Activated naive CD8-positive, alpha-beta T cell (primary cell): ENCODE data around the gene SNX9.
"Not testable (repeated sequence)": the region's sequence is repeated elsewhere in the genome, so short reads cannot be mapped to it uniquely, and the experiment has no call there.

Source experiments
- H3K27ac Mint-ChIP-seq: one replicate; pipeline ENCODE4 v1.8.0; 2021; ENCODE audit warnings: mixed read lengths
- H3K27me3 Mint-ChIP-seq: one replicate; pipeline ENCODE4 v1.8.0; 2021; ENCODE audit warnings: mixed read lengths
- H3K36me3 Mint-ChIP-seq: one replicate; pipeline ENCODE4 v1.8.0; 2021; ENCODE audit warnings: mixed read lengths
- H3K4me1 Mint-ChIP-seq: one replicate; pipeline ENCODE4 v1.8.0; 2021; ENCODE audit warnings: low read depth, mixed read lengths
- H3K4me3 Mint-ChIP-seq: one replicate; pipeline ENCODE4 v1.8.0; 2021; ENCODE audit warnings: mild to moderate bottlenecking, mixed read lengths
- H3K9me3 Mint-ChIP-seq: one replicate; pipeline ENCODE4 v1.8.0; 2021; ENCODE audit warnings: low read depth, mixed read lengths

Gene SNX9

DNA sequence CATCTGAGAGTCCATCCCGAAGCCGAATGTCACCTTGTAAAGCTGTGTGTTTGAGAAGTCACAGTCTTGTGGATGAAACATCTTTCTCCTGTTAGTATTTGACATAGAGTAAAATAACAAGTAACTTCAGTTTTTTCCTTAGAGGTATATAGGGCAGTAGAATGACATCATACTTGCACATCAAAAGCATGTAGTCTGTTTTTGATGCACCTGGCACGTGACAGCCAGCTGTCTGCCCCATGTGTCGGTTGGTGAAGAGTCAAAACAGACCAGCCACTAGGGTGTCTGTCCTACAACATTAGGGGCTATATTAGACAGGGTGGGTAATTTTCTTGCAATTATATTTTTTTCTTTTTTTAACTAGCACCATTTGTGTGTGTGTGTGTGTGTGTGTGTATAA lies 70.2 kb downstream of the SNX9 start:
- no peaks in the 10 kb centered on the region for H3K27me3 Mint-ChIP-seq
- peaks cover 55% of the 10 kb centered on the region for H3K4me1 Mint-ChIP-seq
- H3K36me3 Mint-ChIP-seq: peaks cover 27% of the 10 kb centered on the region
- H3K4me3 Mint-ChIP-seq: peak overlapping the region; percentile 61
- H3K27ac Mint-ChIP-seq: peak overlapping the region; percentile 29
- H3K9me3 Mint-ChIP-seq: no peaks in the 10 kb centered on the region

DNA sequence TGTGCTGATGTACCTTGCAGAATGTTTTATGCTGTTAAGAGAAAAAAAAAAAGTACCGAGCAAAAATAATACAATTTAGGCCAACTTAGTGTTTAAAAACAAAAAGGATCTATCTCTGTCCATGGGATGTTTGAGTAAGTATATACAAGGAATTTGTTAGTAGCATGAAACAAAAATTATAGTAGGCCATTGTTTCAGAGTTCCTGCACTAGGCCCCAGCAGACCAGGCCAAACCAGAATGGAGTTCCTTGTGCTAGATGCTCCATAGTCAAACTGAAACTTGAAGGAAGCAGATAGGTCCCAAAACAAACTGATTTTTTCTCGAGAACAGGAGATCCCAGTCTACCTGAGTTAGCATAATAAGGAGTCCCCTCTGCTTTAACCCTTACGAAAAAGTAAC lies 72.5 kb downstream of the SNX9 start:
- H3K4me3 Mint-ChIP-seq: no peak overlapping the region
- H3K27ac Mint-ChIP-seq: peak overlapping the region; percentile 35
- no peaks in the 10 kb centered on the region for H3K27me3 Mint-ChIP-seq
- no peaks in the 10 kb centered on the region for H3K9me3 Mint-ChIP-seq
- peaks cover 12% of the 10 kb centered on the region for H3K36me3 Mint-ChIP-seq
- peaks cover 44% of the 10 kb centered on the region for H3K4me1 Mint-ChIP-seq

DNA sequence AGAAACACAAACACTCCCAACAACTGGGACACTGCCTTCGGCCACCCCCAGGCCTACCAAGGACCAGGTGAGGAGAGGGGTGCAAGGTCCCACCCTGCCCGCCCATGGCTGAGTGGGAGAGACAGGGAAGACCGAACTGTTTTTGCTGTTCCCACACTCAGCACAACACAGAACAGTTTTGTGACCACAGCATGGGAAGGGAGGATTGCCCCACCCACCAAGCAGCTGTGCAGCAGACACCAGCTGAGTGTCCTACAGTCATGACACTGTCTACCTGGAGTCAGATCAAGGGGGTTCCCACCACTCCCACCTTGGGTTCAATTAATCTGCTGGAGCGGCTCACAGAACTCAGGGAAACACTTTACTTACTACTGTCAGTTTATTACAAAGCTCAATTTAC lies 73.9 kb downstream of the SNX9 start:
- no peak overlapping the region for H3K4me3 Mint-ChIP-seq
- H3K27ac Mint-ChIP-seq: peak overlapping the region; percentile 28
- peaks cover 33% of the 10 kb centered on the region for H3K4me1 Mint-ChIP-seq
- H3K36me3 Mint-ChIP-seq: peaks cover 10% of the 10 kb centered on the region
- no peaks in the 10 kb centered on the region for H3K27me3 Mint-ChIP-seq
- H3K9me3 Mint-ChIP-seq: no peaks in the 10 kb centered on the region

DNA sequence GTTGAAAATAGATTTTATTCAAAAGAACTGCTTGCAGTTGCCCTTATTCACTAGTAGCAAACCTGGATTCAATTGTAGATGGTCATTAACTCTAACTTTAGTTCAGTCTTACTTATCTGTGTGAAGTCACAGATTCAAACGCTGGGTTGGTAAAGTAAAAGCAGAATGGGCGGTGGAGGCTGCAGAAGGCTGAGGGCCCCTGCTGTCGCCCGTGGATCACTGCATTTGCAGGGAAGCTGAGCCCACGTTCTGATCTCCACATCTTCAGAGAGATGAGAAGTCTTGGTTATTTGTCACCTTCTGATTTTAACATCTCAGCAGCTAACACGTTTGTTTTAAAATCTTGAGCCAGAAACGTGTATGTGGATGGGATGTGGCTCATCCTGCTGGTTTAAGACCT lies 75.1 kb downstream of the SNX9 start:
- Mint-ChIP-seq H3K4me3 (no peak overlapping the region), H3K4me1 (peaks cover 21% of the 10 kb centered on the region), H3K9me3 (no peaks in the 10 kb centered on the region), H3K27me3 (no peaks in the 10 kb centered on the region), H3K27ac (peak overlapping the region; percentile 43), H3K36me3 (peaks cover 12% of the 10 kb centered on the region)

DNA sequence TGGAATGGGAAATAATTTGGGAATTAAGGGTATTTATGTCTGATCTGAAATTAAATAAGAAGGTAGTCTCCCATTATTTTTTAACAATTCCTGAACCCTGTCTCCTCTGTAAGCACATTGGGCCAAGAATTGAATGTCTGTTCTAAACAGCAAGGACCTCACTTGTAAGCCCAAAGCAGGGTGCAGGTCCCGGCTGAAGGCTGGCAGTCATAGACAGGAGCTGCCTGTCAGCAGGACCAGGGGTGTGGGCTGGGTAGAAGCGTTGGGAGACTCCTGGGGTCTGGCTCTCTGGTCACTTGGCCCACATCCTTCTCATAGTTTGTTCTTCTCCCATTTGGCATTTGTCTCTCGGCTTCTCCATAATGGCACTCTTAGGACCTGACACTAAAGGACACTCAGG lies 75.6 kb downstream of the SNX9 start:
- Mint-ChIP-seq H3K27ac (peak overlapping the region; percentile 43), H3K9me3 (no peaks in the 10 kb centered on the region), H3K4me3 (no peak overlapping the region), H3K36me3 (peaks cover 12% of the 10 kb centered on the region), H3K27me3 (no peaks in the 10 kb centered on the region), H3K4me1 (peaks cover 16% of the 10 kb centered on the region)

DNA sequence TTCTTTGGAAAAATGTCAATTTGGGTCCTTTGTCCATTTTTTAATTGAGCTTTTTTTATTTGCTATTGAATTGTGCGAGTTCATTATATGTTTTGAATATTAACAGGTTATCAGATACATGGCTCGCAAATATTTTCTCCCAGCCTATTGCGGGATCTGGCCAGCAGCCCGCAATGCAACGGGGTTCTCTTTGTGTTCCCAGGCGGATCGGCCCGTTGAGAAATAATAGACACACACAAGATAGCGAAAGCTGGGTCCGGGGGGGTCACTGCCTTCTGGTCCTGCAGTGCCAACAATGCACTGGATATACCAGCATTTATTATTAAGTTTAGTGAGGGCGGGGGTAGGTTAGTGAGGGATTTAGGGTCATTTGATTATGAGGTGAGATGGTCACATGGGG lies 77.2 kb downstream of the SNX9 start:
- not testable (repeated sequence) for H3K27ac Mint-ChIP-seq, H3K4me3 Mint-ChIP-seq, H3K9me3 Mint-ChIP-seq, H3K27me3 Mint-ChIP-seq, H3K36me3 Mint-ChIP-seq
- peaks cover 14% of the 10 kb centered on the region for H3K4me1 Mint-ChIP-seq

DNA sequence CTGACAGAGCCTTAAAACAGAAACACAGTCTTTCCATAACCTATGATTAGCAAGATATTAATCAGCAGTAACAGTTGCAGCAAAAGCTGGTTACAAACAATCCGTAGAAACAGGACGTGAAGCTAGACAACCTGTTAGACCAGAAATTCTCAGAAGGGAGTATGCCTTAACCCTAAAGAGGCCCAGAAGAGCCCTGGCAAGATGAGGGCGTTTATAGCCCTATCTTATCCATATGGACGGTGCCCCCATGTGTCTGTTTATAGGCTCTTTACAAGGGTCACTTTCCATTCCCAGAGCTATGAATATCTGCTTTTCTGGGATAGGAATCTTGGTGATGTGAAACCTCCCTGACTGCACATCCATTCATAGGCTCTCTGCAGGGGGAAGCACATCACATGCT lies 77.7 kb downstream of the SNX9 start:
- H3K4me1 Mint-ChIP-seq: peaks cover 10% of the 10 kb centered on the region
- H3K27ac Mint-ChIP-seq, H3K36me3 Mint-ChIP-seq, H3K27me3 Mint-ChIP-seq, H3K4me3 Mint-ChIP-seq, H3K9me3 Mint-ChIP-seq: not testable (repeated sequence)

DNA sequence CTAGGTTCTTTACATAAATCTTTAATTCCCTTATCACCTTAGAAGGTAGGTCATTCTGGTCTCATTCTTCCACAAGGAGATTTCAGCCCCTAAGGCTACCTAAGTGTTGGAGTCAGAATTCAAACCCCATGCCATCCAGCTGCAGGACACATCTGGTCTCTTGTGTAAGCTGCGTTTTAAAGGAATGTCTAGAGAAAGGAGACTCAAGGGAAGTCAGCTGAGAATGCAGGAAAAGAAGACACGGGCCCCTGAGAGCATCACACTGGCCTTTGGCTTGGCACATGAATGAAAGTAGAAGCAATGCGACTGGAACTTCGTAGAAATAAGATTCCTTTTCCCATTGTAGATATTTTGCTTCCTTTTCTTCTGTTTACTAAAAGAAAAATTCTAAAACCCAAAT lies 82.0 kb downstream of the SNX9 start:
- no peak overlapping the region for H3K4me3 Mint-ChIP-seq
- H3K9me3 Mint-ChIP-seq: no peaks in the 10 kb centered on the region
- peaks cover 14% of the 10 kb centered on the region for H3K4me1 Mint-ChIP-seq
- H3K27ac Mint-ChIP-seq: no peak overlapping the region
- H3K27me3 Mint-ChIP-seq: no peaks in the 10 kb centered on the region
- peaks cover 26% of the 10 kb centered on the region for H3K36me3 Mint-ChIP-seq

DNA sequence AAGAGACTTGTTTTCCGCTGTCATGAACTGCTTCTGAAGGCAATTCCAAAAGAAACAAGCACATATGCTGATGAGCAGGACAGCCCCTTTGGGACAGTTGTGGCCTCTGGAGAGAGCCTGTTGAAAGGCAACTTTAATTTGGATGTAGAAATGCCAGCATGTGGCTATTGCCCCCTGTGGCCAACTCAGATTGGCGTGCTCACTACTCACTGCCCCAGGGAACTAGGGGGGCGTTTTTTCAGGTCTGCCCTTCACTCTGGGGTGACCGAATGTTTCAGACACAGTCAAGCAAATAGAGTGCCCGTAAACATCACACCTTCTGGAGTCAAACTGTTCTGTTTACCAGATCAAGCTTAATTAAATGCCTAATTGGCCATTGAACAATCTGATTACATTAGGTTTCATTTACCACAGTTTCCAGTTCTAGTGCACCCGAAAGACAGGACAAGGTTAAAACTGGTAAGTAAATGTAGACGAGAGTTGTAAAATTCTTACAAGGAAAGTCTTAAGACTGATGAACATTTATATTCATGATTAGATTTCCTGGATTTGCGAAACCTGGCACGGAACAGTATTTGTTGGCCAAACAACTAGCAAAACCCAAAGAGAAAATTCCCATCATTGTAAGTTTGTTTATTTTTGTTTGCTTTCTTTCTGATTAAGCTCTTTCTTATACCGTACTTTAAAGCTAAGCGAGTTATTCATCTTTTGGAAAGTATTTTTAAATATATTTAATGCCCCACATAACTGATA lies 82.7 kb downstream of the SNX9 start:
- H3K27me3 Mint-ChIP-seq: no peaks in the 10 kb centered on the region
- peaks cover 14% of the 10 kb centered on the region for H3K4me1 Mint-ChIP-seq
- no peaks in the 10 kb centered on the region for H3K9me3 Mint-ChIP-seq
- no peak overlapping the region for H3K27ac Mint-ChIP-seq
- peaks cover 30% of the 10 kb centered on the region for H3K36me3 Mint-ChIP-seq
- H3K4me3 Mint-ChIP-seq: no peak overlapping the region

DNA sequence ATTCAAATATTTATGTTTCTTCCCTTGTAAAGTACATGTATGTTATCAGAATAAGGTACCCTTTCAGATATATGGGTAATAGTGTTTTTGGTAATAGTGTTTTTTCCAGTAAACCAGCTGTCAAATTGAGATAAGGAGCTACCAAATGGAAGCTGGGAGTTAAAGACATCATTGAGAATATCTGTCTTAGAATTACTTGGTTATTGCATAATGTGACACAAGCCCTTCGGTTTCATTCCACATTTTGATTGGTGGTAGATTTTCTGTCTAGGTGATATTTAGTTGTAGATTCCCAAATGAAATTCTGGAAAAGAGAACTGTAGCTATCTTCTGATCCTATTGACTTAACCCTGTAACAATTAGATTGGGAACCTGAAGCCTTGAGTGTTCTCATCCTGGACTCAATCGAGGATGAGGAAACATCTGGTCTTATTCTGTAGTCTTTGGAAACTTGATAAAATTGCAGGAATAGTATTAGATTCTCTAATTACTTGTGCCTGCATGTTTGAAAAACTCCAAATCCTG lies 83.6 kb downstream of the SNX9 start:
- H3K9me3 Mint-ChIP-seq: no peaks in the 10 kb centered on the region
- no peak overlapping the region for H3K4me3 Mint-ChIP-seq
- H3K27ac Mint-ChIP-seq: no peak overlapping the region
- H3K4me1 Mint-ChIP-seq: peaks cover 14% of the 10 kb centered on the region
- no peaks in the 10 kb centered on the region for H3K27me3 Mint-ChIP-seq
- H3K36me3 Mint-ChIP-seq: peaks cover 30% of the 10 kb centered on the region

DNA sequence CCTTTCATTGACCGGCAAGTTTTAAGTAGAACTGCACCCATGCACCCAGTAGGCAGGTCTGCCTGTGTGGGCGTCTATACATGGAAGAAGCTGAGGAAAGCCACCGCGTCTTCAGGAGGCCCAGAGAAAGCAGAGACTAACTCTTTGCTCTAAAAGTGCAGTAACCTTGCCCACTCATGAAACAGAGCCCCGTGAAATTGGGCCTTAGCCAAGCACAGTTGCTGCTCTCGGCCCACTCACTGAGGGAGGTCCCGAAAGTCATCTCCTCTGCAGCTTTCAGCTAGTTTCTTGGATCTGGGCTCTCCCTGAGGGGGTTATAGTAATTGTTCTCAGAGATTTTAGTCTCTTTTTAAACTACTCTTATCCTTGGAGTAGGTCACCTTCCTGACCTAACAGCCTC lies 84.6 kb downstream of the SNX9 start:
- Mint-ChIP-seq H3K4me3 (no peak overlapping the region), H3K9me3 (no peaks in the 10 kb centered on the region), H3K27ac (no peak overlapping the region), H3K27me3 (no peaks in the 10 kb centered on the region), H3K36me3 (peaks cover 30% of the 10 kb centered on the region), H3K4me1 (peaks cover 14% of the 10 kb centered on the region)

DNA sequence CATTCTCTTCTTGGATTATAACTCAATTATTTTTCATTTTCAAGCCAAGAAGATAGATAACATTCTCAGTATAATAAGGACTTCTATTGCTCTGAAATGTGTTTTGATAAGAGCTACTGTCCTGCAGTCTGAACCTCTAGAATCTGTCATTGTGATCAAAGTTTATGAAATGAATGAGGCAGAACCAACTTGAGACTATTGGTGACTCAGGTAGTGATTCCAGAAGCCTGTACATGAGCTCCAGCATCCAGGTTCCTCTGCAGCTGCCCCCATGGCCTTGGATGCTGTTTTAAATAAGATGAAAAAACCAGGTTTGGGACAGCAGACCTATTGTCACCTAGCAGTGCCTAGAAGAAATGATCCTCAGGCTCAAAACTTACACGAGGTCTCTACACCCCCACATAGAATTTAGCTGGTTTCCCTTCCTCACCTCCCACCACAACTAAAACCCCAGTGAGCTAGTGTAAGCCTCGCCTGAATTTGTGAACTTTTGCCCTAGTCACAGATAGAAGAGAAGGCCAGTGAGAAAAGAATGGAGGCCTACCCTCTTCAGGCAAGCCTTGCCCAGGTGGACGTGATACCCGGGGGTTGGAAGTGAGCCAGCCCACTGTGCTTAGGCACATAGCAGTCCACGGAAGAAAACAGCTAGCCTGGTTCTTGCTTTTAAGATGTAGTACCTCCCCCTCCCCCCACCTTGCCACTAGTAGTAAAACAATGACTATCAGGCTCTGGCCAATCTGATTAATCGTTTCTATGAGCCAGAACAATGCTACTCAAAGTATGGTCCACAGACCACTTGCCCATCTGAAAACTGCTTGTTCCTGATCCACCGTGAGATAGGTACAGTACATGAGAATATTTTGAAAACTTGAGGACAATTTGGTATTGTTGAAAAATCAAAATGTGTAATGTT lies 85.6 kb downstream of the SNX9 start:
- Mint-ChIP-seq H3K9me3 (no peaks in the 10 kb centered on the region), H3K4me3 (no peak overlapping the region), H3K4me1 (peaks cover 14% of the 10 kb centered on the region), H3K27ac (peak overlapping the region; percentile 69), H3K36me3 (peaks cover 25% of the 10 kb centered on the region), H3K27me3 (no peaks in the 10 kb centered on the region)

DNA sequence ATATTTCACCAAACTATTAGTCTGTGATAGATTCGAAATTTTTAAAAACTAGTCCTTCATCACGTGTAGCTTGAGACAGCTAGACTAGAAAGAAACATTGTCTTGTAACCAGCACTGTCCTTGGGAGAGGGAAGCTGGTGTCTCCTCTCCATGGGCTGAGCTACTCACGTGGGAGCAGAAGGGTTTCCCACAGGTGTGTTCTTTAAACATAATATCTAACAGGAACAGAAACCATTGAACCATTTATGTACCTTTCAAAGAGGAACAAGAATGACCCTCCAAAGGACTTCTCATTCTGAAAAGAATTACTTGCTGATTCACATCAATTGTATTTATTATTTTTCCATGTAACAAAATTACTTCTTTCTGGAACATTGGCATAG lies 86.2 kb downstream of the SNX9 start:
- peaks cover 27% of the 10 kb centered on the region for H3K36me3 Mint-ChIP-seq
- H3K9me3 Mint-ChIP-seq: no peaks in the 10 kb centered on the region
- no peaks in the 10 kb centered on the region for H3K27me3 Mint-ChIP-seq
- no peak overlapping the region for H3K27ac Mint-ChIP-seq
- H3K4me3 Mint-ChIP-seq: no peak overlapping the region
- H3K4me1 Mint-ChIP-seq: peaks cover 14% of the 10 kb centered on the region

DNA sequence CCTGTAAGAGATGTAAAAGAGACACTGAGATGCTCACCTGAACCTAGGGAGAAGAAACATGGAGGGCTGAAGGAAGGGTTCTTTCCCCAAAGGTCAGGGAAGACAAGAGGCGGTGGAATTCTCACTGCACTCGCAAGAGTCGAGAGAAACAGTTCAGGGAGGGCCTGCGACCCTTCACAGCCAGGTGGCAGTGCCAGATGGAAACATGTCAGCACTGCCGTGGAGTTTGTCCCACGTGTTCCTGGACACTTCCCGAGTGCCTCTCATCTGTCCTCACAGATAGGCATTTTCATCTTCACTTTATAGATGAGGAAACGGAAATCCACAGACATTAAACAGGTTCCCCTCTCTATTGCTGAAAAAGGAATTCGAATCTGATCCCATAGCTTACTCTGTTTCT lies 88.2 kb downstream of the SNX9 start:
- H3K4me3 Mint-ChIP-seq: no peak overlapping the region
- H3K27me3 Mint-ChIP-seq: no peaks in the 10 kb centered on the region
- H3K9me3 Mint-ChIP-seq: no peaks in the 10 kb centered on the region
- H3K4me1 Mint-ChIP-seq: peaks cover 14% of the 10 kb centered on the region
- H3K36me3 Mint-ChIP-seq: peaks cover 31% of the 10 kb centered on the region
- no peak overlapping the region for H3K27ac Mint-ChIP-seq

DNA sequence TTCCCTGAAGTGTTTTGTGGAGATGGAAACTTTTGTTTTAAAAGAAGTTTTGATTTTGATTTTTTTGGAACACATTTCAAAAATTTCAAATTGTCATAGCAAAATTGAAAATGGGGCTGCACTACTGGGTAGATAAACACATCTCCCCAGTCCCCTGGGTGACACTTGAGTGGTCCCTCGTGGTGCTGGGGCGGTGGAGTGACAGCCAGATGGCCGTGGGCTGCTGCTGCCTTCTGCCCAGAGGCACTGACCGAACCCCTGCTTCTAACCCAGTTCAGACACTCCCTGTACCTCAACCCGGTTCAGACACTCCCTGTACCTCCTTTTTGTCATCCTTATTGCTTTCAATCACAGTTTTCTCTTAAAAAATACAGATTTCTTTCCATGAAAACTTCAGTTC lies 88.7 kb downstream of the SNX9 start:
- Mint-ChIP-seq H3K27ac (no peak overlapping the region), H3K4me1 (peaks cover 14% of the 10 kb centered on the region), H3K36me3 (peaks cover 28% of the 10 kb centered on the region), H3K27me3 (no peaks in the 10 kb centered on the region), H3K4me3 (no peak overlapping the region), H3K9me3 (no peaks in the 10 kb centered on the region)
